ENCODE measurements around the gene SCAF8.

GRCh38 chr6:154767003-154767723, 33.9 kb downstream of the SCAF8 start:
- TF ChIP-seq, protein P1, sequence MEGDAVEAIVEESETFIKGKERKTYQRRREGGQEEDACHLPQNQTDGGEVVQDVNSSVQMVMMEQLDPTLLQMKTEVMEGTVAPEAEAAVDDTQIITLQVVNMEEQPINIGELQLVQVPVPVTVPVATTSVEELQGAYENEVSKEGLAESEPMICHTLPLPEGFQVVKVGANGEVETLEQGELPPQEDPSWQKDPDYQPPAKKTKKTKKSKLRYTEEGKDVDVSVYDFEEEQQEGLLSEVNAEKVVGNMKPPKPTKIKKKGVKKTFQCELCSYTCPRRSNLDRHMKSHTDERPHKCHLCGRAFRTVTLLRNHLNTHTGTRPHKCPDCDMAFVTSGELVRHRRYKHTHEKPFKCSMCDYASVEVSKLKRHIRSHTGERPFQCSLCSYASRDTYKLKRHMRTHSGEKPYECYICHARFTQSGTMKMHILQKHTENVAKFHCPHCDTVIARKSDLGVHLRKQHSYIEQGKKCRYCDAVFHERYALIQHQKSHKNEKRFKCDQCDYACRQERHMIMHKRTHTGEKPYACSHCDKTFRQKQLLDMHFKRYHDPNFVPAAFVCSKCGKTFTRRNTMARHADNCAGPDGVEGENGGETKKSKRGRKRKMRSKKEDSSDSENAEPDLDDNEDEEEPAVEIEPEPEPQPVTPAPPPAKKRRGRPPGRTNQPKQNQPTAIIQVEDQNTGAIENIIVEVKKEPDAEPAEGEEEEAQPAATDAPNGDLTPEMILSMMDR (IDR thresholded peaks at IDR 0.05; ENCODE audit: insufficient read depth, low read length, poor library complexity, severe bottlenecking) = no peak
- no peak for TF ChIP-seq EZH2phosphoT487 (conservative IDR thresholded peaks at IDR 0.05; ENCODE audit: low read length)

Measured in SU-DHL-6 (cell line).